Fibroblast of lung (primary cell): ENCODE measurements around the gene KCNK7. TPM values are rescaled to one million over a fixed set of nuclear protein-coding genes. Genes with fewer than 3 reads are reported as not detected.

Source experiments
- DNase-seq, 2 donors: peaks; one replicate each; pipeline versions ENCODE4 v3.0.0 to v3.0.0-alpha.2; 2010; ENCODE audit warnings: low read depth in 2 of 2
- H2AFZ ChIP-seq: 2 replicates; pipeline ENCODE4 v1.5.1; 2012; ENCODE audit warnings: low read length, control low read depth, inconsistent platforms
- H3K27ac ChIP-seq: 2 replicates; pipeline ENCODE4 v1.5.1; 2011; ENCODE audit warnings: low read length, control low read depth; ENCODE audit not compliant: insufficient read depth
- H3K27me3 ChIP-seq: 2 replicates; pipeline ENCODE4 v1.5.1; 2011; ENCODE audit warnings: mild to moderate bottlenecking, low read length; ENCODE audit not compliant: control insufficient read depth, insufficient read depth
- H3K36me3 ChIP-seq: 2 replicates; pipeline ENCODE4 v1.5.1; 2011; ENCODE audit warnings: low read length; ENCODE audit not compliant: control insufficient read depth, insufficient read depth
- H3K4me1 ChIP-seq: 2 replicates; pipeline ENCODE4 v1.5.1; 2011; ENCODE audit warnings: low read length; ENCODE audit not compliant: control insufficient read depth, insufficient read depth; ENCODE audit errors: extremely low read depth
- H3K4me2 ChIP-seq: 2 replicates; pipeline ENCODE4 v1.5.1; 2011; ENCODE audit warnings: low read length, control low read depth; ENCODE audit not compliant: insufficient read depth; ENCODE audit errors: extremely low read depth
- H3K4me3 ChIP-seq, 4 experiments: fragments of 200-600 bp in 1 of 4; sonication (generic) in 1 of 4; replicated peaks in 1 of 4; 2 replicates each; pipeline ENCODE4 v1.5.1; 2011 to 2016; ENCODE audit warnings: low read length in 4 of 4, low read depth in 3 of 4, mild to moderate bottlenecking in 3 of 4, control low read depth in 2 of 4, inconsistent platforms in 1 of 4, mixed read lengths in 1 of 4; ENCODE audit not compliant: insufficient read depth in 1 of 4; ENCODE audit errors: control extremely low read depth in 1 of 4
- H3K79me2 ChIP-seq: 2 replicates; pipeline ENCODE4 v1.5.1; 2012; ENCODE audit warnings: mild to moderate bottlenecking, low read length, inconsistent platforms; ENCODE audit not compliant: control insufficient read depth, insufficient read depth
- H3K9ac ChIP-seq: 2 replicates; pipeline ENCODE4 v1.5.1; 2011; ENCODE audit warnings: mild to moderate bottlenecking, low read length, control low read depth; ENCODE audit not compliant: insufficient read depth
- H3K9me3 ChIP-seq: 2 replicates; pipeline ENCODE4 v1.5.1; 2012; ENCODE audit warnings: low read depth, low read length; ENCODE audit not compliant: control insufficient read depth, insufficient read depth
- H4K20me1 ChIP-seq: 2 replicates; pipeline ENCODE4 v1.5.1; 2011; ENCODE audit warnings: low read length; ENCODE audit not compliant: control insufficient read depth, insufficient read depth; ENCODE audit errors: extremely low read depth
- EZH2 ChIP-seq: IDR thresholded peaks from 2 replicates; pipeline ENCODE4 v1.5.1; 2012; ENCODE audit warnings: low read length, control low read depth, mild to moderate bottlenecking; ENCODE audit errors: missing control alignments
- polyA plus RNA-seq, 2 donors: library from polyadenylated mRNA; depleted of rRNA in 1 of 2; stranded (reverse) in 1 of 2; unstranded in 1 of 2; fragments of >200 nt; gene quantifications; 2 replicates each; pipeline ENCODE4 v1.2.1, GENCODE V29; 2011 to 2012; ENCODE audit warnings: missing spikeins in 1 of 2
- total RNA-seq: library from RNA; depleted of rRNA; stranded (reverse); fragments of >200 nt; gene quantifications from 2 replicates; pipeline ENCODE4 v1.2.1, GENCODE V29; 2014
- TF ChIP-seq, protein P1 (sequence below), 2 donors: IDR thresholded peaks in 1 of 2; conservative IDR thresholded peaks in 1 of 2; 1 replicate in 1 of 2; 2 replicates in 1 of 2; pipeline ENCODE4 v1.5.1; 2011 to 2012; ENCODE audit warnings: low read length in 2 of 2, control low read depth in 1 of 2, inconsistent platforms in 1 of 2, low read depth in 1 of 2, mild to moderate bottlenecking in 1 of 2

The KCNK7 gene
- total and polyA plus RNA-seq, 2 donors (not counting 1 experiment from before 2014, with no cell fraction given): not detected

DNA sequence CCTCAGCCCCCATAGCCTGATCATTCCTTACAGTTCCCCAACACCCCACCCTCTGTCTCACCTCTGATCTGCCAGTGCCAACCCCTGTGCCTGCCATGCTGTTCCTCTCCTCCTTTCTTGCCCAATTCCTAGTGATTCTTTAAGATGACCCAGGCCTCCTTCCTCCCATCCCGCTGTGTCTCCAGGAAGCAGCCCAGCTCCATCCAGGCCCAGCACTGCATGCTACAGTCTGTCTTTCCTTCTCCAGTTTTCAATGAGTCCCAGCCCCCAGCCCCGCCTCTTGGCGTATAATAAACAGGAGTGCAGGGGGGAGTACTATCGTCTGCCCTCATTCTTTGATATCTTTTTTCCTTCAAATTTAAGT is 49.8 kb downstream of the KCNK7 start:
- DNase-seq: no peak
- no peak overlapping the region for H3K4me2 ChIP-seq
- peaks cover 20% of the 10 kb centered on the region for H3K36me3 ChIP-seq
- no peaks in the 10 kb centered on the region for H4K20me1 ChIP-seq
- H3K9me3 ChIP-seq: no peaks in the 10 kb centered on the region
- H3K4me3 ChIP-seq: no peak overlapping the region
- H3K27ac ChIP-seq: no peak overlapping the region
- H3K9ac ChIP-seq: no peak overlapping the region
- H3K27me3 ChIP-seq: no peaks in the 10 kb centered on the region
- peaks cover 6% of the 10 kb centered on the region for H3K4me1 ChIP-seq
- H2AFZ ChIP-seq: no peak overlapping the region
- TF ChIP-seq, protein P1, sequence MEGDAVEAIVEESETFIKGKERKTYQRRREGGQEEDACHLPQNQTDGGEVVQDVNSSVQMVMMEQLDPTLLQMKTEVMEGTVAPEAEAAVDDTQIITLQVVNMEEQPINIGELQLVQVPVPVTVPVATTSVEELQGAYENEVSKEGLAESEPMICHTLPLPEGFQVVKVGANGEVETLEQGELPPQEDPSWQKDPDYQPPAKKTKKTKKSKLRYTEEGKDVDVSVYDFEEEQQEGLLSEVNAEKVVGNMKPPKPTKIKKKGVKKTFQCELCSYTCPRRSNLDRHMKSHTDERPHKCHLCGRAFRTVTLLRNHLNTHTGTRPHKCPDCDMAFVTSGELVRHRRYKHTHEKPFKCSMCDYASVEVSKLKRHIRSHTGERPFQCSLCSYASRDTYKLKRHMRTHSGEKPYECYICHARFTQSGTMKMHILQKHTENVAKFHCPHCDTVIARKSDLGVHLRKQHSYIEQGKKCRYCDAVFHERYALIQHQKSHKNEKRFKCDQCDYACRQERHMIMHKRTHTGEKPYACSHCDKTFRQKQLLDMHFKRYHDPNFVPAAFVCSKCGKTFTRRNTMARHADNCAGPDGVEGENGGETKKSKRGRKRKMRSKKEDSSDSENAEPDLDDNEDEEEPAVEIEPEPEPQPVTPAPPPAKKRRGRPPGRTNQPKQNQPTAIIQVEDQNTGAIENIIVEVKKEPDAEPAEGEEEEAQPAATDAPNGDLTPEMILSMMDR (conservative IDR thresholded peaks at IDR 0.05 in 1 of 2, IDR thresholded peaks at IDR 0.05 in 1 of 2; ENCODE audit: low read depth in 1 of 2, low read length in 2 of 2): no peak
- no peak for TF ChIP-seq EZH2
- no peaks in the 10 kb centered on the region for H3K79me2 ChIP-seq

Other genes starting within 250 kb of the KCNK7 start
- under 0.01 and 0.17 TPM in 2 replicates for gene TIGD3, start 241.0 kb downstream of the KCNK7 start, total RNA-seq
- 0.03 TPM in 1 of 2 replicates, not detected in the other for gene TIGD3, start 241.0 kb downstream of the KCNK7 start, polyA plus RNA-seq
- gene SLC25A45, start 213.2 kb downstream of the KCNK7 start, total RNA-seq: 1.0 and 1.5 TPM in 2 replicates
- 0.50 and 0.52 TPM in 2 replicates for gene SLC25A45, start 213.2 kb downstream of the KCNK7 start, polyA plus RNA-seq
- gene FRMD8, start 209.2 kb downstream of the KCNK7 start, total RNA-seq: 14.9 and 17.5 TPM in 2 replicates
- gene FRMD8, start 209.2 kb downstream of the KCNK7 start, polyA plus RNA-seq: 13.7 and 15.3 TPM in 2 replicates
- gene NEAT1, start 173.0 kb downstream of the KCNK7 start, total RNA-seq: 177 and 299 TPM in 2 replicates
- 40.6 and 40.9 TPM in 2 replicates for gene NEAT1, start 173.0 kb downstream of the KCNK7 start, polyA plus RNA-seq
- gene MALAT1, start 96.8 kb downstream of the KCNK7 start, total RNA-seq: 14,068 and 21,991 TPM in 2 replicates
- gene MALAT1, start 96.8 kb downstream of the KCNK7 start, polyA plus RNA-seq: 482 and 583 TPM in 2 replicates
- gene SCYL1, start 70.7 kb downstream of the KCNK7 start, total RNA-seq: 73.2 and 84.6 TPM in 2 replicates
- 58.2 and 62.3 TPM in 2 replicates for gene SCYL1, start 70.7 kb downstream of the KCNK7 start, polyA plus RNA-seq
- 37.3 and 39.0 TPM in 2 replicates for gene LTBP3, start 37.4 kb downstream of the KCNK7 start, total RNA-seq
- 40.4 and 47.2 TPM in 2 replicates for gene LTBP3, start 37.4 kb downstream of the KCNK7 start, polyA plus RNA-seq
- 25.8 and 30.8 TPM in 2 replicates for gene ZNRD2, start 25.3 kb downstream of the KCNK7 start, total RNA-seq
- gene ZNRD2, start 25.3 kb downstream of the KCNK7 start, polyA plus RNA-seq: 20.8 and 32.0 TPM in 2 replicates
- 17.5 and 23.4 TPM in 2 replicates for gene FAM89B, start 23.3 kb downstream of the KCNK7 start, total RNA-seq
- 18.2 and 18.3 TPM in 2 replicates for gene FAM89B, start 23.3 kb downstream of the KCNK7 start, polyA plus RNA-seq
- gene EHBP1L1, start 19.7 kb downstream of the KCNK7 start, total RNA-seq: 46.5 and 53.5 TPM in 2 replicates
- 12.4 and 12.8 TPM in 2 replicates for gene EHBP1L1, start 19.7 kb downstream of the KCNK7 start, polyA plus RNA-seq
- 16.7 and 19.3 TPM in 2 replicates for gene MAP3K11, start 18.4 kb upstream of the KCNK7 start, total RNA-seq
- gene MAP3K11, start 18.4 kb upstream of the KCNK7 start, polyA plus RNA-seq: 10.6 and 14.7 TPM in 2 replicates
- gene PCNX3, start 20.0 kb upstream of the KCNK7 start, total RNA-seq: 11.0 and 14.7 TPM in 2 replicates
- gene PCNX3, start 20.0 kb upstream of the KCNK7 start, polyA plus RNA-seq: 8.0 and 14.5 TPM in 2 replicates
- gene SIPA1, start 42.3 kb upstream of the KCNK7 start, total RNA-seq: 13.6 and 32.5 TPM in 2 replicates
- 7.8 and 15.4 TPM in 2 replicates for gene SIPA1, start 42.3 kb upstream of the KCNK7 start, polyA plus RNA-seq
- 13.9 and 15.7 TPM in 2 replicates for gene RELA, start 67.1 kb upstream of the KCNK7 start, total RNA-seq
- 23.0 and 31.8 TPM in 2 replicates for gene RELA, start 67.1 kb upstream of the KCNK7 start, polyA plus RNA-seq
- gene KAT5, start 116.5 kb upstream of the KCNK7 start, total RNA-seq: 31.3 and 50.4 TPM in 2 replicates
- gene KAT5, start 116.5 kb upstream of the KCNK7 start, polyA plus RNA-seq: 27.8 and 34.0 TPM in 2 replicates
- 19.5 and 29.1 TPM in 2 replicates for gene RNASEH2C, start 125.0 kb upstream of the KCNK7 start, total RNA-seq
- gene RNASEH2C, start 125.0 kb upstream of the KCNK7 start, polyA plus RNA-seq: 12.6 and 17.9 TPM in 2 replicates
- gene AP5B1, start 185.2 kb upstream of the KCNK7 start, total RNA-seq: 5.1 and 6.3 TPM in 2 replicates
- 1.6 and 2.0 TPM in 2 replicates for gene AP5B1, start 185.2 kb upstream of the KCNK7 start, polyA plus RNA-seq
- gene OVOL1, start 191.3 kb upstream of the KCNK7 start, total RNA-seq: not detected in 2 replicates
- not detected in 2 replicates for gene OVOL1, start 191.3 kb upstream of the KCNK7 start, polyA plus RNA-seq
- gene SNX32, start 238.2 kb upstream of the KCNK7 start, total RNA-seq: 2.3 and 3.1 TPM in 2 replicates
- 0.33 and 0.66 TPM in 2 replicates for gene SNX32, start 238.2 kb upstream of the KCNK7 start, polyA plus RNA-seq